ENCODE measurements around the gene ABCG8. TPM values are rescaled to one million over a fixed set of nuclear protein-coding genes. Genes with fewer than 3 reads are reported as not detected.

Gene ABCG8
- polyA plus RNA-seq, 1 of the 3 experiments (the other 2 are of a cell fraction) = not detected

- no peak overlapping the region for H3K27ac ChIP-seq (ENCODE audit: low read depth in 2 of 2, low read length in 1 of 2)
- POLR2A ChIA-PET = interaction anchor here (0.5 kb wide), 1 partner anchor 19 kb away, joined by 3 read pairs; no protein-coding TSS in a partner anchor
- DNase-seq = no peak
Observed at GRCh38 chr2:43837033-43837432, 1.7 kb upstream of the ABCG8 start.

DNA sequence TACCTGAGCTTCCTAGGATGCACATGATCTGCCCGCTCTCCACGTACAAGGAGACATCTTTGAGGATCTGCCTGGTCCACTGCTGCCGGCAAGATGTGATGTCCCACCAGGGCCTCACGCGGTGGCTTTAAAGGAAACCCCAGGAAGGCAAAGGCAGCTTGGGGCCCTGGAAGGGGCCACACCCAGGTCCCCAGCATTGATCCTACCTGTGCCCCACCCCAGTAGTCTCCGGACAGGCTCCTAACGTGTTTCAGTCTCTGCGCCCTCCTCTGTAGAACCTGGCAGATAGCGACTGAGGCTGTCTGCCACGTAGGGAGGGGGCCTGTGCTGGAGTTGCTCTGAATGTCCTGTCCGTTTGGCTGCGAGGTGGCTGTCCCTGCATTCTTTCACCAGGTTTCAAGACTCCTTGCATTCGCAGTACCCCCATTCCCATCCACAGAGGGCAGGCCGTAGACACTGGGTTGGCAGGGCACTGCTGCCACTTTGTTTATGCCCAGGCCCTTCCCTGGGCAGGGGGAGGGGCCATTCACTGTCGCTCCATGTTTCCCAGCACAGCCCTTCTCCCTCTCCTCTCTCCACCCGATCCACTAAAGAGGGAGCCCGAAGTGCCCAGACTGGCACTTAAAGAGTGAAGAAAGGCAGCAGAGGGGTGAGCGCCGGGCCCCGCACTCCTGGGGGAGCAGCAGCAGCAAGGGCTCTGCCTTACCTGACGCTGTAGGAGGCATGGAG is 776 bp upstream of the ABCG8 start:
- Histone ChIP-seq H3K9me2 (no peaks in the 10 kb centered on the region), H3K4me1 (ENCODE audit: control insufficient read depth in 1 of 2, insufficient read depth in 2 of 2, low read depth in 1 of 2, low read length in 1 of 2) (peaks cover 0 to 3% of the 10 kb centered on the region in 2 experiments; a peak in 1 of 4 replicates), H3K9me3 (no peaks in the 10 kb centered on the region), H3K27ac (ENCODE audit: low read depth in 2 of 2, low read length in 1 of 2) (no peak overlapping the region), H3K36me3 (replicated peaks in 1 of 2; ENCODE audit: control insufficient read depth in 1 of 2, insufficient read depth in 2 of 2, low read length in 1 of 2) (no peaks in the 10 kb centered on the region), H3K9ac (no peak overlapping the region), H3K4me2 (no peak overlapping the region), H3K79me2 (ENCODE audit: insufficient read depth) (no peaks in the 10 kb centered on the region), H3K4me3 (ENCODE audit: low read depth in 2 of 2, low read length in 1 of 2) (no peak overlapping the region), H4K20me1 (ENCODE audit: insufficient read depth) (no peaks in the 10 kb centered on the region), H3K27me3 (ENCODE audit: insufficient read depth) (peaks cover 45% of the 10 kb centered on the region), H2AFZ (ENCODE audit: low read depth) (no peak overlapping the region), H3F3A (replicated peaks; ENCODE audit: insufficient read depth) (no peaks in the 10 kb centered on the region)
- POLR2A ChIA-PET = no interaction called here
- DNase-seq = no peak
- CTCF ChIA-PET = interaction anchor here (2.2 kb wide), 1 partner anchor 40 kb away, joined by 5 read pairs; no protein-coding TSS in a partner anchor
- WGBS (ENCODE audit: low lambda C conversion rate) = 85% methylated on average over 21 of the region's 21 CpGs
- no peak for TF ChIP-seq FOSL2 (IDR thresholded peaks at IDR 0.05; ENCODE audit: borderline replicate concordance, low read depth)
- no peak for TF ChIP-seq CHD2 (IDR thresholded peaks at IDR 0.05; ENCODE audit: low read length, partially characterized antibody)
- no peak for TF ChIP-seq NRF1 (IDR thresholded peaks at IDR 0.05; ENCODE audit: low read depth, low read length)
- TF ChIP-seq ELF1 (IDR thresholded peaks at IDR 0.05) = no peak
- TF ChIP-seq, protein P1, sequence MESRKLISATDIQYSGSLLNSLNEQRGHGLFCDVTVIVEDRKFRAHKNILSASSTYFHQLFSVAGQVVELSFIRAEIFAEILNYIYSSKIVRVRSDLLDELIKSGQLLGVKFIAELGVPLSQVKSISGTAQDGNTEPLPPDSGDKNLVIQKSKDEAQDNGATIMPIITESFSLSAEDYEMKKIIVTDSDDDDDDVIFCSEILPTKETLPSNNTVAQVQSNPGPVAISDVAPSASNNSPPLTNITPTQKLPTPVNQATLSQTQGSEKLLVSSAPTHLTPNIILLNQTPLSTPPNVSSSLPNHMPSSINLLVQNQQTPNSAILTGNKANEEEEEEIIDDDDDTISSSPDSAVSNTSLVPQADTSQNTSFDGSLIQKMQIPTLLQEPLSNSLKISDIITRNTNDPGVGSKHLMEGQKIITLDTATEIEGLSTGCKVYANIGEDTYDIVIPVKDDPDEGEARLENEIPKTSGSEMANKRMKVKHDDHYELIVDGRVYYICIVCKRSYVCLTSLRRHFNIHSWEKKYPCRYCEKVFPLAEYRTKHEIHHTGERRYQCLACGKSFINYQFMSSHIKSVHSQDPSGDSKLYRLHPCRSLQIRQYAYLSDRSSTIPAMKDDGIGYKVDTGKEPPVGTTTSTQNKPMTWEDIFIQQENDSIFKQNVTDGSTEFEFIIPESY (IDR thresholded peaks at IDR 0.05; ENCODE audit: borderline replicate concordance, low read depth) = no peak
- TF ChIP-seq SMC3 (IDR thresholded peaks at IDR 0.05; ENCODE audit: low read depth, low read length) = no peak
- no peak for TF ChIP-seq GATA2 (CRISPR knock-in tag; IDR thresholded peaks at IDR 0.05)
- TF ChIP-seq RFX5 (IDR thresholded peaks at IDR 0.05; ENCODE audit: low read length) = no peak
- no peak for TF ChIP-seq IRF3 (IDR thresholded peaks at IDR 0.05; ENCODE audit: low read depth, low read length)
- TF ChIP-seq YY1 (IDR thresholded peaks at IDR 0.05; ENCODE audit: low read depth) = no peak

More at GRCh38 chr2:43837033-43837432, 1.7 kb upstream of the ABCG8 start:
- no peak overlapping the region for H2AFZ ChIP-seq (ENCODE audit: low read depth)
- H3K9me3 ChIP-seq = no peaks in the 10 kb centered on the region
- TF ChIP-seq FOXJ3 (CRISPR knock-in tag; IDR thresholded peaks at IDR 0.05) (no peak), TEAD4 (IDR thresholded peaks at IDR 0.05; ENCODE audit: borderline replicate concordance, insufficient read depth) (no peak), TAF1 (IDR thresholded peaks at IDR 0.05; ENCODE audit: borderline replicate concordance, low read depth, low read length) (no peak), ELF1 (IDR thresholded peaks at IDR 0.05) (no peak), JUND (IDR thresholded peaks at IDR 0.05) (no peak), GATA2 (CRISPR knock-in tag; IDR thresholded peaks at IDR 0.05) (no peak), IRF3 (IDR thresholded peaks at IDR 0.05; ENCODE audit: low read depth, low read length) (no peak)
- TF ChIP-seq, protein P2, sequence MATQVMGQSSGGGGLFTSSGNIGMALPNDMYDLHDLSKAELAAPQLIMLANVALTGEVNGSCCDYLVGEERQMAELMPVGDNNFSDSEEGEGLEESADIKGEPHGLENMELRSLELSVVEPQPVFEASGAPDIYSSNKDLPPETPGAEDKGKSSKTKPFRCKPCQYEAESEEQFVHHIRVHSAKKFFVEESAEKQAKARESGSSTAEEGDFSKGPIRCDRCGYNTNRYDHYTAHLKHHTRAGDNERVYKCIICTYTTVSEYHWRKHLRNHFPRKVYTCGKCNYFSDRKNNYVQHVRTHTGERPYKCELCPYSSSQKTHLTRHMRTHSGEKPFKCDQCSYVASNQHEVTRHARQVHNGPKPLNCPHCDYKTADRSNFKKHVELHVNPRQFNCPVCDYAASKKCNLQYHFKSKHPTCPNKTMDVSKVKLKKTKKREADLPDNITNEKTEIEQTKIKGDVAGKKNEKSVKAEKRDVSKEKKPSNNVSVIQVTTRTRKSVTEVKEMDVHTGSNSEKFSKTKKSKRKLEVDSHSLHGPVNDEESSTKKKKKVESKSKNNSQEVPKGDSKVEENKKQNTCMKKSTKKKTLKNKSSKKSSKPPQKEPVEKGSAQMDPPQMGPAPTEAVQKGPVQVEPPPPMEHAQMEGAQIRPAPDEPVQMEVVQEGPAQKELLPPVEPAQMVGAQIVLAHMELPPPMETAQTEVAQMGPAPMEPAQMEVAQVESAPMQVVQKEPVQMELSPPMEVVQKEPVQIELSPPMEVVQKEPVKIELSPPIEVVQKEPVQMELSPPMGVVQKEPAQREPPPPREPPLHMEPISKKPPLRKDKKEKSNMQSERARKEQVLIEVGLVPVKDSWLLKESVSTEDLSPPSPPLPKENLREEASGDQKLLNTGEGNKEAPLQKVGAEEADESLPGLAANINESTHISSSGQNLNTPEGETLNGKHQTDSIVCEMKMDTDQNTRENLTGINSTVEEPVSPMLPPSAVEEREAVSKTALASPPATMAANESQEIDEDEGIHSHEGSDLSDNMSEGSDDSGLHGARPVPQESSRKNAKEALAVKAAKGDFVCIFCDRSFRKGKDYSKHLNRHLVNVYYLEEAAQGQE (IDR thresholded peaks at IDR 0.05; ENCODE audit: low read depth, low read length) = no peak
- H3K9me2 ChIP-seq = no peaks in the 10 kb centered on the region
- H3K4me1 ChIP-seq (ENCODE audit: control insufficient read depth in 1 of 2, insufficient read depth in 2 of 2, low read depth in 1 of 2, low read length in 1 of 2) = peaks cover 0 to 4% of the 10 kb centered on the region in 2 experiments; a peak in 1 of 4 replicates
- H3K4me3 ChIP-seq (ENCODE audit: low read depth in 2 of 2, low read length in 1 of 2) = no peak overlapping the region
- H3K79me2 ChIP-seq (ENCODE audit: insufficient read depth) = no peaks in the 10 kb centered on the region
- H4K20me1 ChIP-seq (ENCODE audit: insufficient read depth) = no peaks in the 10 kb centered on the region
- H3K27me3 ChIP-seq (ENCODE audit: insufficient read depth) = peaks cover 37% of the 10 kb centered on the region; the same call in 1 of the 2 replicates
- WGBS (ENCODE audit: low lambda C conversion rate) = 33% methylated on average over 4 of the region's 4 CpGs
- no peak overlapping the region for H3K4me2 ChIP-seq
- H3K9ac ChIP-seq = no peak overlapping the region
- H3K36me3 ChIP-seq (replicated peaks in 1 of 2; ENCODE audit: control insufficient read depth in 1 of 2, insufficient read depth in 2 of 2, low read length in 1 of 2) = no peaks in the 10 kb centered on the region
- no peaks in the 10 kb centered on the region for H3F3A ChIP-seq (replicated peaks; ENCODE audit: insufficient read depth)
- CTCF ChIA-PET = interaction anchor here (0.7 to 2.2 kb wide), 3 partner anchors 9 to 213 kb away, joined by 3 to 5 read pairs (median 4); no protein-coding TSS in a partner anchor
